Activated CD8-positive, alpha-beta memory T cell treated with anti-CD3 and anti-CD28 coated beads for 36 hours (primary cell): ENCODE measurements around the gene CCND3. TPM values are rescaled to one million over a fixed set of nuclear protein-coding genes. Genes with fewer than 3 reads are reported as not detected.

Experiments
- CTCF ChIA-PET: fragments of 350-600 bp; sonication (Branson Sonifier 250); formaldehyde crosslinking; loops from one replicate; lab custom pipeline; 2021; ENCODE audit warnings: antibody characterized with exemption; lab: Charles Lee
- POLR2A ChIA-PET: fragments of 350-600 bp; sonication (Branson Sonifier 250); formaldehyde crosslinking; loops from one replicate; lab custom pipeline; 2021; ENCODE audit warnings: antibody characterized with exemption; lab: Charles Lee
- total RNA-seq, 2 experiments: library from RNA; stranded (reverse); gene quantifications; one replicate each; pipeline ENCODE4 v1.2.3, GENCODE V29; 2021

CCND3 gene
- total RNA-seq, 2 experiments from 2014 or later: 356 to 367 TPM

DNA sequence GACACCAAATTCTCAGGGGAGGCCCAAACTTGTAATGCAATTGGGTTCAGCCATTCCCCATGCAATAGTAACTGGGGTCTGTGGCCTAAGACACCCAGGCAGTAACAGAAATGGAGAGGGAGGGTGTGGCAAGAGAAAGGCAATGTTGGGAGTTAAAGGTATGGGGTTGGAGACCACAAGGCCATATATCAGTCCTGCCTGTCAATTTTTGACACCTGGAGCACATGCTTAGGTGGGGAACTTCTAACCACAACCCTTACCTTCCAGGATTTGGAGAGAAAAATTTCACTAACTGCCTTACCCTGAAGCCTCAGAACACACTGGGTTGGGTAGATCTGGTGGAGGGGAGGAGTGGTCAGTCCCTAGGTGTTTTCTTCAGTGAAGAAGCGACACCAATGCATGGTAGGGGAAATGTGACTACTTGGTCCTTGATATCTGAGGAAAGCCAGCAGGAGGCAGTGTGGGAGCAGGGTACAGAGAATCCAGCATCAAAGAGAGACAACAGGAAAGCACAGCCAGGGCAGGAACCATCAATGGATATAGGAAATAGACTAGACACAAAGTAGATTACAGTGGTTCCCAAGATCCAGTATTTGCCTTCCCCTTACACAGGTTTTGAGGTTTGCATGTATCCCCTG is 39.6 kb downstream of the CCND3 start:
- ChIA-PET CTCF (interaction anchor here (1.0 to 4.4 kb wide), 2 partner anchors 105 to 142 kb away, joined by 3 to 18 read pairs; no protein-coding TSS in a partner anchor), POLR2A (no interaction called here)

GRCh38 chr6:41900861-41901260 is 40.7 kb downstream of the CCND3 start:
- CTCF ChIA-PET: interaction anchor here (1.0 to 4.4 kb wide), 2 partner anchors 103 to 143 kb away, joined by 3 to 18 read pairs; no protein-coding TSS in a partner anchor
- POLR2A ChIA-PET: no interaction called here

DNA sequence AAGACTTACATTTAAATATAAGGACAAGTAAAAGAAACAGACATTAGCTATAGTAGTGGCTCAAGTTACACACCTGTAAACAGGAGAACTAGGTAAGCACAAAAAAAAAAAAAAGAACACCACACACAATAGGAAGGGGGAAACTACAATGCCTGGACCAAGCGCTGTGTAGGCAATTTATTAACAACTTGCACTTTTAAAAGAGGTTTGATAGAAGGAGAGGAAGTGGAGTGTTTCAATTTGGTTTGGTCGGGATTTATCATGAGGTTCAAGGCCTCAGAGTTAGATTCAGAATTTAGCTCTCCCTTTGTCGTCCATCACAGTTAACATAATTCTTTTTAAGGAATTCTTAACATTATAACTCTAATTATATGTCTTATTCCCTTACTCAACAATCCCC is 45.3 kb downstream of the CCND3 start:
- POLR2A ChIA-PET: interaction anchor here (1.7 kb wide), 1 partner anchor 108 kb away, joined by 5 read pairs; the partner anchor contains the start of gene TOMM6
- CTCF ChIA-PET: interaction anchor here (0.7 to 2.7 kb wide), 8 partner anchors 17 to 208 kb away, joined by 3 to 20 read pairs (median 6); partner anchors contain the start of genes BYSL and MED20

- ChIA-PET CTCF (interaction anchor here (0.7 to 2.7 kb wide), 11 partner anchors 18 to 209 kb away, joined by 3 to 20 read pairs (median 4); partner anchors contain the start of genes BYSL, MED20 and TOMM6), POLR2A (interaction anchor here (0.5 to 1.7 kb wide), 4 partner anchors 12 to 289 kb away, joined by 3 to 5 read pairs (median 3); partner anchors contain the start of gene TOMM6)
These were observed 46.0 kb downstream of the CCND3 start, which contains the start of gene USP49 for GRCh38 chr6:41895300-41896233. TSS of gene USP49 (minus strand) at chr6:41895375. CDS start at chr6:41806983, 88,392 bp downstream.

GRCh38 chr6:41894366-41895299 is 47.0 kb downstream of the CCND3 start:
- POLR2A ChIA-PET: interaction anchor here (0.5 to 1.7 kb wide), 4 partner anchors 13 to 290 kb away, joined by 3 to 5 read pairs (median 3); partner anchors contain the start of gene TOMM6

DNA sequence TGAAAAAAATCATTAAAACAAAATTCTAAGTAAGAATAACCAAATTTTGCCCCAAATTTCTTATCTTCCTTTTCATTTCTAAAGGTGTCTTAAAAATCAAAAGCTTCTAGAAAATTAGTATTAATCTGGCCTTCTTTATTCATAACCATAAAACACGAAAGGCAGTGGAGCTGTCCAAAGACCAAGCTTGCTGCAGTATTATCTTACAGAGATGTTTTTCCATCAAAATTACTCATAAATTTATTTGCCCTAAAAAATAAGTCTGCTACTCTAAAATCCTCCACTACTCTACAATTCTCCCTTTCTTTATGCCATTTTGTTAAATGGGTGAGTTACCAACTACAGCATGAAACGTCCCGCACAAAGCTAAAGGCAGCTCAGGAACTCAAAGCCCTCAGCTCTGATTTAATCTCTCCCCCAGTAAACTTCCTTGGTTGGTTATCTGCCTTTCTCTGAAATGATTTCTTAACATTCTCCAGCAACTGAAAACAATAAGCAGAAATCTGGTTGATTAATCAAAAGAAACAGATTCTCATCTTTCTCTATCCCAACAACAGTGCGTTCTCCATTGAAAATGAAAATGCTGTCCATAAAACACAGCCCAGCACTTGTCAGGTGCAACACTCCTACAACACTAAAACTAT is 48.6 kb downstream of the CCND3 start:
- ChIA-PET POLR2A (no interaction called here), CTCF (no interaction called here)

More at GRCh38 chr6:41894366-41895299, 47.0 kb downstream of the CCND3 start:
- CTCF ChIA-PET: interaction anchor here (1.0 to 2.7 kb wide), 6 partner anchors 27 to 153 kb away, joined by 3 to 20 read pairs (median 7); partner anchors contain the start of genes BYSL, MED20 and TOMM6

DNA sequence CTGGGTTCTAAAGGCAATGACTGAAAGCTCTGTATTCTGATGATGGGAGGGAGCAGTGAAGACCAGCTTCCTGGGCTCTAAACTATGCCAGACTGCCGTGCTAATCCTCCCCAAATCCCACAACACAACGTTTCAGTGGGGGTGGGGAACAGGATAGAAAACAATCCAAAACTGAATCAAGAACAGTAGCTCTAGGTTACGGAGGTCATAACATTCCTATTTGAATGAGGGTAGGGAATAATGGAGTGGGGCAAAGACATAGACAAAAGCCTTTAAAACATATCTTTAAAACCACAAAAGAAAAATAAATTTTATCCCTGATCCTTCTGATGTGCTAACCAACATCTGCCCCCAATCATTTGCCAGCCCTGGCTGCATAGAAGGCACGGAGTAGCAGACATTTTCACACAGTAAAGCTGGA is 54.3 kb downstream of the CCND3 start:
- ChIA-PET POLR2A (no interaction called here), CTCF (no interaction called here)

DNA sequence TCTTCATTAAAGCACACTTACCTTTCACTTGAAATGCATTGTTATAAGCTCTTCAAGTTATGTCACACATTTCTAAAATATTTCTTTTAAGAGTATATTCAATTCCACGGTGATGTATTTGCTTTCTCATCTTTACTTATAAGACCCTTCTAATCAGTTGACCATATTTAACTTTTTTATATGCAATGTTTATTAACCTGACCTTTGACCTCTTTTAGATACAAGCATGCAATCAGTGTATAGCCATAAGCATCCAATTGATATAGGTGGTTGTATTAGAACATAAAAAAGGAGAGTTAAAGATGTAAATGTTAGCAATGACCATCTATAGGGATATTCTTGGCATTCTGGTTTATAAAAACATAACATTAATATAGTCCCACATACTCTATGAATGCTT is 55.7 kb downstream of the CCND3 start:
- CTCF ChIA-PET: no interaction called here
- POLR2A ChIA-PET: no interaction called here

DNA sequence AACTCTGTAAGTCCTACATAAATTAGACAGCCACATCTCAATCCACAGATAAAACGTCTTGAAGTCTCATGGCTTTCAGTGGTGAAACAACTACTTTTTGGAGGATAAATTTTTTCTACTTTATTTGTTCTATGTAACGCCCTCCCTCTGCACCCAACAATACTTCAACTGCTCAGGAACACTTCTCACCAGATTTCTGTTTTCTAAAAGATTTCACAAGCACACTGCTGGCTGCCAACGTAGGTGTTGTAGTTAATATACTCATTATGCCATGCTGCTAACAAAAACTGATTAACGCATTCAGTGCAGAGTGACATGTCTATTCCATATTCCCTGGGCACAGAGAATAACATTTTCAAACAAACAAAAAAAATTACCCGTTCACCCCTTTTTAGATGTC is 56.7 kb downstream of the CCND3 start:
- ChIA-PET CTCF (no interaction called here), POLR2A (no interaction called here)

Other genes starting within 250 kb of the CCND3 start
- gene TFEB, start 206.2 kb downstream of the CCND3 start, total RNA-seq: 10 to 100 TPM; 11.7 to 14.0 TPM
- gene PGC, start 194.4 kb downstream of the CCND3 start, total RNA-seq: not detected
- gene FRS3, start 161.9 kb downstream of the CCND3 start, total RNA-seq: 1 to 10 TPM; 3.8 to 4.0 TPM
- not detected for gene PRICKLE4, start 161.0 kb downstream of the CCND3 start, total RNA-seq
- gene TOMM6, start 154.1 kb downstream of the CCND3 start, total RNA-seq: 100 to 1,000 TPM; 416 to 419 TPM
- 1 to 10 TPM; 5.8 to 6.0 TPM for gene USP49, start 46.4 kb downstream of the CCND3 start, total RNA-seq
- gene MED20, start 20.7 kb downstream of the CCND3 start, total RNA-seq: 10 to 100 TPM; 17.5 to 22.1 TPM
- gene BYSL, start 20.3 kb downstream of the CCND3 start, total RNA-seq: 10 to 100 TPM; 83.7 to 85.2 TPM
- 10 to 100 TPM; 42.9 to 45.7 TPM for gene TAF8, start 108.7 kb upstream of the CCND3 start, total RNA-seq
- gene C6orf132, start 200.8 kb upstream of the CCND3 start, total RNA-seq: under 1 TPM; 0.21 to 0.23 TPM
- gene GUCA1A, start 231.6 kb upstream of the CCND3 start, total RNA-seq: not detected